Measurements from ENCODE around the gene CNPPD1. TPM values are rescaled to one million over a fixed set of nuclear protein-coding genes. Genes with fewer than 3 reads are reported as not detected.

CNPPD1 gene
- total RNA-seq, 1 donor from 2014 or later = 24.1 TPM

DNA sequence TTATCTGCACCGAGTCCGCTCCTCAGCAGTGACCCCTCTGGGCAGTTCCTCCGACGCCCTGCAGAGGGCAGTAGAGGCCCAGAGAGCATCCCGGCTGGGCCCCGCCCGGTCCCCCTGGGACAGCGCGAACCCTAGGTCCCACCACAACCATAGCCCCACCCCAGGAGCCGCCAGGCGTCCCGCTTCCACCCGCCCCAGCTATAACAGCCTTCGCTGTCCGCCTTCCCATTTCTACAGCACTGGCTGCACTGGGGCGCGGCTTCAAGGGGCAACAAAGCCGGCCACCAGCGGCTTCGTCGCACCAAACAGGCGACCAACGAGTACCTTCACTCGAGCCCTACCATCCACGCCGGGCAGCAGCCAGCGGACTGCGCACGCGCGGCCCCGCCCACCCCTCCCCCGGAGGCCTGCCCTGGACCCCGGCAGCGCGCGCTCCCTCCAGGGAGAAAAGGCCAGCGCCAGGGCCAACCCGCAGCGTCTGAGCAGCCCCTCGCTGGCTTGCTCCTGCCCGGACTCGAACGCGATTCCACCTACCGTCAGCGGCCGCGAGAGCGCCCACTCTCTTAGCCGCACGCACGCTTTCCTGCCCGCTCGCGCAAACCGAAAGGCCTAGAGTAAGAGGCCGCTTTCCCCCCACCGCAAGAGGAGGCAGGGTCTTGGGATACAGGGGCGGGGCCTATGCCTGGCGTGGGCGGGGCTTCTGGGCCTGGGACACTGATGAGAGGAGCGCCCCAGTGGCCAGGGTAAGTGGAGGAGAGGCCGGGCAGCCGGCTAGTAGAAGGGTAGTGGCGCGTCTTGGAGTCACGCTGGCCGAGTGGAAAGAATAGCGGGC is 16.3 kb downstream of the CNPPD1 start, which contains the start of gene NHEJ1:
TSS of gene NHEJ1 (minus strand) at position 630 of the 832 bp plus-strand sequence. CDS start 2,453 bp downstream, outside the sequence.
- DNase-seq (ENCODE audit: low read depth, low spot score) = peak; percentile 80

DNA sequence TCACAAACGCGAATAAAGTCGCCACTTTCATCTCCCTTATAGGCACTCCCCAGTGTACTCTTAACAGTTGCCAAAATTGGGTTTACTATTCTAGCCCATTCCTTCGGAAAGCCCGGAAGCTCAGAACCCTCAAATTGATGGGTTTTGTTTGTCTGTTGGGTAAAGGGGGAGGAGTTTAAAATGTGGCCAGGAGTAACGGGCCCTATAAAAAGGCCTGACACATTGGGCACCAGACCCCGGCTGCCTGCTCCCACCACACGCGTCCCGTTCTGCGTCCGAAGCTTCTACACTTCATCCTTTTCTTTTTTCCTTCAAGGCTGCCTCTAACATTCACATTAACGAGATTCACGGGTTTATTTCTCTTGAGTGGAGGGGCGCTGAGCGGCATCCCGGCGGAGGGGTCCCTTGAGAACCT is 16.9 kb downstream of the CNPPD1 start:
- no peak for DNase-seq (ENCODE audit: low read depth, low spot score)

DNA sequence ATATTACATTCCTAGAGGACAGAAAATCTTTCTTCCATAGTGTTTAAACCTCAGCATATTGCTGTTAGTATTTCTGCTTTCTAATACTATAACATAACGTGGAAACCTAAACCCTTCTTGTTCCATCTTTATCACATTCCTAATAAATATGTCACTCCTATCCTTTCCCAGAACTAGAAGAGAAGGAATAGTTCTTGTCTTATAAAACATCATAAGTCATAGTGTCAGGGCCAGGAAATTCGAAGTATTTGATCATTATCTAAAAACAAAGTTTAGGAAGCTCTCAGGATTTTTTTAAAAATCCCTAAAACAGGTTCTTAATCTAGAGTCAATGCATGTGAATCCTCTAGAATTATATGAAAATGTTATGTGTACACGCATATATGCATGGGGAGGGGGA is 18.1 kb downstream of the CNPPD1 start:
- DNase-seq (ENCODE audit: low read depth, low spot score) = no peak

DNA sequence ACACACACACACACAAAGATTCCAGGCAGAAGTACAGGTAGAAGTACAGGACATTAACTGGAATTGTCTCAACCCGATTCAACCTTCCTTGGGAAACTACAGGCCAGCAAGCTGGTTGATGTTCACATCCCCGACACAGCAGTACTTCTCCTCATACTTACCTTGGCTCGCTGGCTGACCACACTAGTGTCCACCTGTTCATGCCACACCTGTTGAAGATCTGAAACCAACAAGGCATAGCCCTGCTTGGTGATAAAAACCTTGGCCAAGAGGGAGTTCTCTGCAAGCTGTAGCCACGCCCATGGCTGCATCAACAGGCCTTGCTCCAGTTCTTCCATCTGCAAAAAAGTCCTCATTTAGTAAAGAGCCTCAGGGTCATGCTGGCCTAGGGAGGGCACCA is 18.7 kb downstream of the CNPPD1 start:
- DNase-seq (ENCODE audit: low read depth, low spot score) = no peak

DNA sequence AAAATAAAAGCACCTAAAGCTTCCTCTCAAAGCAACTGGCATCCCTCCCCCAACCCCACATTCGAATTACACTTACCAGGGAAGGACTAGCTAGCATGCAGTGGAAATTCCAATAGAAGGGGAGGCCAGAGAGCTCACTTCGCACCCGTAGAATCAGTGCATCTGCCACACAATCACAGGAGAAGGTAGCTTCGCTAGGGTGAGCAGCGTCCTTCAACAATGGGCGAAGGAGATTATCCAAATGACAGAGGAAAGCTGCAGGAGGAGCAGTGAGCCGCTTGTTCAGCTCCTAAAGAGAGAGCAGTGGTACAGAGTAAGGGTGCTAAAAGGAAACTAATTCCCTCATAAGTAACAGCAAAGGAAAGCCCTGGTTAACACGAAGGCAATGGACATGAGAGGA is 19.3 kb downstream of the CNPPD1 start:
- DNase-seq (ENCODE audit: low read depth, low spot score) = no peak

DNA sequence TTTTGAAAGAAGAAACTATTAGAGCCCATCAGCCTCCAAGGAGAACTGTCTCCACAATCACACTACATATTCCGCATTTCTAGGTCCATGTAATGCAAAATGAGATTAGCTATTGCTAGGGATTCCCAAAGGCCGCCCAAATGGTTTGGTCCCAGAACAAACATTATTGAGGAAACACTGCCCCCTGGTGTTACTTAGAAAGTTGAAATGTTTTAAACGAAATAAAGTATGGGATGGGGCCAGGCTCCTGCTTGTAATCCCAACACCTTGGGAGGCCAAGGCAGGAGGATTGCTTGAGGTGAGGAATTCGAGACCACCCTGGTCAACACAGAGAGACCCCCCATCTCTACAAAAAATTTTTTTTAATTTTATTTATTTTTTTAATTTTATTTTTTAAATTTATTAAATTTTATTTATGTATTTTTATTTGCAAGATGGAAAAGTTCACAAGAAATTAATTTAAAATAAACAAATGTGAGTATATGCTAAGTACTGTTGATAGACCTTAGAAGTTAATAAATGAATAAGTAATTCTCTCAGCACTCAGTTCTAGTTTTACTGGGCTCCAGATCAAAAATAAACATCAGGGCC is 21.6 kb downstream of the CNPPD1 start:
- no peak for DNase-seq (ENCODE audit: low read depth, low spot score)

DNA sequence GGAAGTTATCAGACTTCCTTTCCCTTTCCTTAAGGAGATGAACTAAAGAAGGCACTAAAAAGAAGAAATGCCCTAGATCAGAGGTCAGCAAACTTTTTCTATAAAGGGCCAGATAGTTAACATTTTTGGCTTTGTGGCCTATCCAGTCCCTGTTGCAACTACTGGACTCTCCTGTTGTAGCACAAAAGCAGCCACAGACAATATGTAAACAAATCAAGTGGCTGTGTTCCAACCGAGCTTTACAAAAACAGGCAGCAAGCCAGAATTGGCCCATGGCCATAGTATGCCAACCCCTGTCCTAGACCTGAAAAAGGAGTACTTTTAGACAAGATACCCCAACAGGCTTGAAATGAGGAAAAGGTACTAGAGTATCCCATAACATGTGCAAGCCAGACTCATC is 27.1 kb downstream of the CNPPD1 start:
- no peak for DNase-seq (ENCODE audit: low read depth, low spot score)

DNA sequence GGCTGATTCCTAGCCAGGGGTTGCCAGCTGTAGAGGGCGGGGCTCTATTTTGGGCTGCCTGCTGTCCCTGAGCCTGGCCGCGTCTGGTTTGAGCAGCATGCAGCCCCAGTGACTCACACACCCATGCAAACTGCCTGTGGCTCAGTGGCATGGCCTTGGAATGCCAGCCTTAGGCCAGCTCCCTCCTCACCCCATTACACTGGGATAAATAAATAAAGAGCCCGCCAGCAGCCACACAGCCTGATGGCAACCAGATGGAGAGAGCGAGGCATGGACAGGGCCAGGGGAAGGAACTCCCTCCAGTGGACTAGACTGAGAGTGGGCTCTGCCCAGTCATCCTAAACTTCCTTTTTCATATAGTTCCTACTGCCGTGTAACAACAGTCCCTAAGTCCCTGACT is 34.4 kb downstream of the CNPPD1 start:
- DNase-seq (ENCODE audit: low read depth, low spot score) = no peak

DNA sequence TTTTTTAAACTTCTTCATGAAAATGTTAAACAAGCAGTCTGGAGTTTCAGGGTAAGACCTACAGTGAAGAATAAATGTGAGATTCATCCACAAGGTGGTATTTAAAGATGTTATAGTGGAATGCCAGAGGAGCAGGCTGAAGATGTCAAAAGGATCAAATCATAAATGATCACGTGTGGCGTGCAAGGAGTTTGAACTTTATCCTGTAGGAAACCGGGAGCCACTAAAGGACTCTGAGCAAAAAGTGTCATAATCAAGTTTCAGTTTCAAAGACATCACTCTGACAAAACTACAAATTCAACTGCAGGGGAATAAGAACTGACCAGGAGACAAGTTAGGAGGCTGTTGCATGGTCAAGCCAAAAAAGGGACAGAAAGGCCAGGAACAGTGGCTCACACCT is 36.0 kb downstream of the CNPPD1 start:
- DNase-seq (ENCODE audit: low read depth, low spot score) = no peak

DNA sequence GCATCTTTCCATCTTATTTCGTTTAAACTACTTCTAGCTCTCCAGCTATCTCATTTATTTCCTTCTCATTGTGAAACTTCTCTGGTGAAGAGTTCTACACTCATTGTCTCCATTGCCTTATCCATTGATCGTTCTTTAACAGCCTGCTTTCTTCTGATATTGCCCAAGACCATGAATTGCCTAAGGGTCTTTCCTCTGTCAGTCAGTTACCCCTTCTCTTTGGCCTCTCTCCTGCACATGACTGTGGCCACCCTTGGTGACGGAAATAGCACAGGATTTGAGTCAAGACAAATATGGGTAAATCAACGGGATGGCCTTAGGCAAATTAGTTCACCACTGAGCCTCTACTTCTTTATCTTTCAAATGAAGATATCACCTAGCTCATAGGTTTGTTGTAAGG is 42.7 kb downstream of the CNPPD1 start:
- DNase-seq (ENCODE audit: low read depth, low spot score) = no peak

DNA sequence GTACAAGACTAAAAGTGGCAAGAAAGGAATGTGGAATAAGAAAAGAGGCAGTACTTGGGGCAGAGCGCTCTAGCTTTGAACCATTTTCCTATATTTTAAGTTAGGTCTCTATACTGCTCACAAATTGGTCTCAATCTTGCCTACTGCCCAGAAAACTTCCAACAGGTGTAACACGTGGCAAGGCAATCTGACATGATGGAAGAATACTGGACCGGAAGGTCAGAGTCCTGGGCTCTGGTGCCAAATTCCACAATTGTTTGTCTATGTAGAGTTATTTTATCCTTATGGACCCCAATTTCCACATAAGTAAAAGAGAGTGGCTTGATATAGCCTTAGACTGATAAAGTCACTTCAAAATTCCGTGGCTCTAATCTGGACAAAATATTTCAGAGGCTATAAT is 45.0 kb downstream of the CNPPD1 start:
- DNase-seq (ENCODE audit: low read depth, low spot score) = no peak

DNA sequence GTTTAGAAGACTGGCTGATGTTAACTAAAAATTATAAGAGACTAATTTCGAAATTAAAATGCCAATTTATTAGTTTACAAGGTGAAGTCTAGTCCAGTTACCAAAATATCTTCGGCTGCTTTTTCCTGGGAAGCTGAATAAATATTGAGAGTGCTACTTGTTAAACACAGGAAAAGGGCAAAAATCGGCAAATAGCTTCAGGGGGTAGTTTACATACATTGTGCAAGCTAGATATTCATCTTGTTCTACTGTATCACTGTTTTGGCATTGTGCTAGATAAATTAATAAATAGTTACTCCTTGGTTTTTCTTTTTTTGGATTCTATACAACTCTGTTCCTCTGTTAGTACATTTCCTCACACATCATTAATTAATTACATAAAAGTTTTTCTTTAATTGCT is 45.4 kb downstream of the CNPPD1 start:
- no peak for DNase-seq (ENCODE audit: low read depth, low spot score)

DNA sequence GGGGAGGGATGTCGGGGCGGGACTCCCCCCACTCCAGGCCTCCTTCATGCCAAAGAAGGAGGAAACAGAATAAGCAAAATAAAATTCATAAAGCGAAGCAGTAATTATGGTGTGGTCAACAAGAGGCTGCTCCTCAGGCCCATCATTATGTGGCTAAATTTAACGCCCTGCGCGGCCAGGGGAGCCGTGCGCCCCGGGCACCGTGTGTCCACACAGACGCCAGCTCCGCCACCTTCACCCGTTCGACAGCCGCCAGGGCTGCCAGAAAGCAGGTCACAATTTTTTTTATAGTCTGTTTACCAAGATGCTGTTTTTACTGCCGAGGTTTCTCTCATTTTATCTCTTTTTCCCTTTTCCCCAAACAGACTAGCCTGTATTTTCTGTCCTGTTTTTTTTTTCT is 47.1 kb downstream of the CNPPD1 start:
- no peak for DNase-seq (ENCODE audit: low read depth, low spot score)

DNA sequence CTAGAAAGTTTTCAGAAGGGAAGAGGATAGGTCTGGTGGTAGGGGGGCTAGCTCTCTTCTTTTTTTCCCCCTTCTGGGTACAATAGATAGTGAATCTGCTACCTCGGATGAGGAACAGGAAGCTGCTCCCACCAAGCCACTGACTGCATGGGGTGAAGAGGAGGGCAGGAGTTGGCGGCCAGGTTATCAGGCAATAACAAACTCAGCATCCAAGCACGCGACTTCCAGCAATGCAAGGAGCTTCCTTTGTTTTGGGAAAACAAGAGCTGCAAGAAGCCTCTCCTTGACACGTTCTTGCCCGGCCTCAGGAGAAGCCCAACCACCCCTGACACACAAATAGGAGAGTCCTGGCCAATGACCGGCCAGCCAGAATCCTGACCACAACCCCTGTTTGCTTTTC is 48.3 kb downstream of the CNPPD1 start:
- DNase-seq (ENCODE audit: low read depth, low spot score) = no peak

DNA sequence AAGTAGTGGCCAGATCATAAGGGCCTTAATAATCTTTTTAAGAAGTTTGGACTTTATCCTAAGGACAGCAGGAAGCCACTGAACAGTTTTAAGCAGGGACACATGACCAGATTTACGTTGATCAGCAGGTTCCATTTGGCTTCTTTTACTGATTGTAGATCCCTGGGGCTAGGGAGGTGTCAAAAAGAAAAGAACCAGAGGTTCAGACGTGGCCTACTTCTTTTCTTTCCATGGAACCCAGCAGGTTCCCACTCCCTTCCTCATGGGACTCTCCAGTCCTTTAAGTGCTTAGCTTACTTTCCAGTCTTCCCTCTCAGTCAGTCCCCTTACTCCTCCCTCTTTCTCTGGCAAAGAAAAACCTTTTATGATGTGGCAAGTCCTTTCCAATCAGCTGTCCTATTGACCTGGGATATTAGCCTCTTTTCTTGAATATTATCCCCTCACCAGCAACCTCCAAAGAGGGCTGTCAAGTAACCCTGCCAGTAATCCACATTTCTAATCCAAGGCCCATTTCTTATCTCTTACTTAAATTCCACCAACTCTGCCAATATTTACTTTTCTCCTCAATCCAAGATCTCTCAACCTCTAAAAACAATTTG is 49.6 kb downstream of the CNPPD1 start:
- DNase-seq (ENCODE audit: low read depth, low spot score) = no peak

DNA sequence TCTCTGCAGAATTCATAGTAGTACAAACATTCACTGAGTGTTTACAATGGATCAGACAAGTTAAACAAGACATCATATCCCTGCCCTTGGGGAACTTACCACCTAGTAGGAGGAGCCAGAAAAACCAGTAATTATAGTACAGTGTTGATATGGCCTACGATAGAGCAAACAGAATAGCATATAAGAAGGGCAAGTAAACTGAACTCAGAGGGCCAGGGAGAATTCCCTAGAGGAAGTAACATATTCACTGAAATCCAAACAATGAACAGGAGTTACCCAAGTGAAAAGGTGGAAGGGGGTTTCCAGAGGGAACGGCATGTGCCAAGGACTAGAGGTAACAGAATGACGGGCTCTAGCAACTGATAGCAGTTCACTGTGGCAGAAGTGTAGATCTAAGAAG is 50.2 kb downstream of the CNPPD1 start:
- no peak for DNase-seq (ENCODE audit: low read depth, low spot score)

DNA sequence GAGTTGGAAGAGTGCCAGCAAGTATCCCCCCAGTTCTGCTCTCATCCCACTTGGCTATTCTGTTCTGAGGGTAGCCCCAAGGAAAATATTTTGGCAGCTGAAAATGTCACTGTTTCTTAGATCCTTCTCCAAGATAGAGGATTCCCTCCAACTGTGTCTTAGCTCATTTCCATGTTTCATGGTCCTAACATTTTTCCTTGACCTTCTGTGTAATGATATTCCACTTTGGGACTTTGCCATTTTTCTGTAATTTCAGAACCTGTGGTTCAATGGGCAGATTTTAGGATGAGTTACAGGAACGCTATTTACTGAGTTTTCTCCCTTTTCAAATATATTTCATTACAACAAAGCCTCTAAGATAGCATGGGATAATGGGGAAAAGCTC is 50.8 kb downstream of the CNPPD1 start:
- DNase-seq (ENCODE audit: low read depth, low spot score) = no peak

DNA sequence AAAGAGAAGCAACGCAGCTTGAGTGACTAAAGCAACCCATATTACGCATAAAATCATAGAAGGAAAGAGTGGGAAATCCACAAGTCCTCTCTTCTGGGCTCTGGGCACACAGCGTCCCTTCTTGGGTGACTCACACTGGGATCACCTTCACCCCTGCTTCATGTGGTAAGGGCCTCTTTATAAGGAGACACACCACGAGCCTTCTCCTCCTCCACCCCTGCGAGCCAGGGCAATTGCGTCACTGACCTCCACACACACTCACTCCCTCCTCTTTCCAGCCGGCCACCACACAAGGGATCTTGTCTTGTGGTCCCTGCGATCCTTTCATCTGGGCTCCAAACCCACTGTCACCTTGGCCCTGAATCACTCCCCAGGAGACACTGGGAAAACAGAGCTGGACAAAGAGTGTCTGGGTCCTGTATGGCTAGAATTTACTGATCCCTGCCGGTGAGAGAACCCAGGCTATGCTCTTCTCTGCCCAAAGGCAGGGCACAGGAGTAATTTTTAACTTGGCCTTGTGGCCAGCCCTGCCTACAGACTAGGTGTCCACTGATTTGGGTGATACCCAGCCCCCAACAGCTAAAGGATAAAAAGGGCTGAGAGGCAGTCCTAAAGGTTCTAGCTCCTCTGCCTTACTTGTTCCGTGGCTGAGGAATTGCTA is 51.4 kb downstream of the CNPPD1 start:
- DNase-seq (ENCODE audit: low read depth, low spot score) = no peak

DNA sequence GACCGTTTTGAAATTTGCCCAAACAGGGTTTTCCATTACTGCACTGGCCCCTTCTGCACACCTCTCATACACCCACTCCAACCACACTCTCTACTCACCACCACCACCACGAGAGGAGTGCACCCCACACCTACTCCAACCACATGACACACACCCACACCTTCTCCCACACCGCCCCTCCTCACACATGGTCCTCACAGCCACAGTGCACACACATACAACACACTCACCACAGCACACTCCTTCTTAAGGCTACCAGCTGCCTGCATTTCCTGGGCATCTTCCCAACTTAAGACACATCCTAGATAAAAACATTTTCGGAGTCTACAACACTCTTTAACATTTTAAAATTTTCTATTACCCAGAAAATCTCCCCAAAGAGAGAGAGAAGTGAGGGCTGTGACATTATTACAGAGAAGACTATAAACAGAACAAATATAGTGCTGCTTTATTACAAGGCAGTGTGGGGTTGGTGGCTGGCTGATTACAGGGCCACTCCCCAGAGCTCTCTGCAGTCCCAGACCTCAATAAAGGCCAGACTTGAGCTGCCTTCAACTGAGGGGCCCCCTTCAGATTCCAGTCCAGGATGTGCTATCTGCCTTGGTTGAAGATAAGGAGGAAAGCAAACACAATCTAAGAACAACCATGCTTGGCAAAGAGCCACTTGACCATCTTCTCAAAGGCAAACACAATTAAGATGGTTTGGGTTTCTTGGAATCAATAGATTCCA is 52.2 kb downstream of the CNPPD1 start:
- DNase-seq (ENCODE audit: low read depth, low spot score) = no peak

DNA sequence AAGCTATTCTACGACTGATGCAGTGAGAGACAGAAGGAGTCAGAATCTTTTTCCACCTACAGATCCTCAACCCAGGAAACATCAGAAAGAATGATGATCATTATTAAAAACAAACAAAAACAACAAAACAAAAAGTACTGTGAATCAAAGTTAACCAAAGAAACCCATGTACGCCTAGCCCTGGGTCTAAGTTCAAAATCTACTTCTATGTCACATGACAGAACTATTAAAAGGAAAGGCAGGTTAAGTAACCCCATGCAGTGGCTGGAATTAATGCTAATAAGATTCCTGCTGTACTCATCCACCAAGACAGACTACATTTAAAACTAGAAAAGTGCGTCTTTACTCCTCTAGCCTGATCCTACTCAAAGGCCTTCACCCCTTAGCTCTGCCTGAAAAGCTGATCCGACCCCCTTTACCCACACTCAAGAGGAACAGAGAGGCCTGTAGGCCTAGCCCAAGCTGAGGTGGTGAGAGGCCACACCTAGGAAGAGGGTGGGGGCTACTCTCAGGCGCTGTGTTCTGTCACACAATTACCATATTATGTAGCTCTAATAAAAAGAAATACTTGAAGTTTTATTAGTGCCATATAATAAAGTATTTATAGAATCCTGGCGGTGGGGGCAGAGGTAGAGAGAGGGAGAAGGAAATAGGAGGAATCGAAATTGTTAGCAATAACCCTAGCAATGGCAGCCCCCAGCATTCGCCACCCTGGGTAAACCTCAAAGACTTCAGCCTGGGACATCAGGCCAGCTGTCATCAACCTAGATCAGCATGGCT is 53.2 kb downstream of the CNPPD1 start:
- DNase-seq (ENCODE audit: low read depth, low spot score) = no peak
